Astrocyte (in vitro differentiated cells and primary cell): Measurements from ENCODE around the gene HSD11B1. TPM values are rescaled to one million over a fixed set of nuclear protein-coding genes. Genes with fewer than 3 reads are reported as not detected.
A peak's percentile ranks its signal among the peaks of the same experiment; 100 is the strongest.

Experiments used
- DNase-seq: peaks from one replicate; pipeline ENCODE4 v3.0.0-alpha.2; 2010; ENCODE audit warnings: low read depth
- FAIRE-seq: peaks from 2 replicates; lab custom pipeline; 2011; peaks lifted over from hg19 to GRCh38; lab: Jason Lieb, UNC
- H2AFZ ChIP-seq: 2 replicates; pipeline ENCODE4 v1.6.0; 2012; ENCODE audit warnings: low read depth, low read length, inconsistent platforms
- H3K27ac ChIP-seq: 2 replicates; pipeline ENCODE4 v1.5.1; 2011; ENCODE audit warnings: low read depth, low read length, inconsistent platforms
- H3K27me3 ChIP-seq: 2 replicates; pipeline ENCODE4 v1.6.0; 2011; ENCODE audit warnings: low read length, inconsistent platforms; ENCODE audit not compliant: insufficient read depth
- H3K36me3 ChIP-seq: 2 replicates; pipeline ENCODE4 v1.5.1; 2011; ENCODE audit warnings: low read length, inconsistent platforms; ENCODE audit not compliant: insufficient read depth
- H3K4me1 ChIP-seq: 2 replicates; pipeline ENCODE4 v1.5.1; 2011; ENCODE audit warnings: low read length, inconsistent platforms; ENCODE audit not compliant: insufficient read depth
- H3K4me2 ChIP-seq: 2 replicates; pipeline ENCODE4 v1.6.0; 2012; ENCODE audit warnings: low read length, inconsistent platforms
- H3K4me3 ChIP-seq: 2 replicates; pipeline ENCODE4 v1.5.1; 2011; ENCODE audit warnings: low read depth, mild to moderate bottlenecking, low read length, inconsistent platforms; ENCODE audit not compliant: insufficient read depth
- H3K79me2 ChIP-seq: 2 replicates; pipeline ENCODE4 v1.6.0; 2012; ENCODE audit warnings: mild to moderate bottlenecking, low read length, inconsistent platforms; ENCODE audit not compliant: insufficient read depth
- H3K9ac ChIP-seq: 2 replicates; pipeline ENCODE4 v1.6.0; 2012; ENCODE audit warnings: mild to moderate bottlenecking, low read length, inconsistent platforms
- H3K9me3 ChIP-seq: 2 replicates; pipeline ENCODE4 v1.5.1; 2012; ENCODE audit warnings: low read depth, mild to moderate bottlenecking, low read length, inconsistent platforms; ENCODE audit not compliant: insufficient read depth
- H4K20me1 ChIP-seq: 2 replicates; pipeline ENCODE4 v1.6.0; 2012; ENCODE audit warnings: low read length, inconsistent platforms; ENCODE audit not compliant: insufficient read depth
- H3K27ac Mint-ChIP-seq: one replicate; pipeline ENCODE4 v1.8.0; 2021; ENCODE audit warnings: mild to moderate bottlenecking, mixed read lengths; ENCODE audit not compliant: unreplicated experiment
- H3K27me3 Mint-ChIP-seq: one replicate; pipeline ENCODE4 v1.8.0; 2021; ENCODE audit warnings: low read depth, mixed read lengths; ENCODE audit not compliant: unreplicated experiment
- H3K36me3 Mint-ChIP-seq: one replicate; pipeline ENCODE4 v1.8.0; 2021; ENCODE audit warnings: low read depth, mixed read lengths; ENCODE audit not compliant: unreplicated experiment
- H3K4me1 Mint-ChIP-seq: one replicate; pipeline ENCODE4 v1.8.0; 2021; ENCODE audit warnings: low read depth, mixed read lengths; ENCODE audit not compliant: unreplicated experiment
- H3K4me3 Mint-ChIP-seq: one replicate; pipeline ENCODE4 v1.8.0; 2021; ENCODE audit warnings: mild to moderate bottlenecking, moderate library complexity, mixed read lengths; ENCODE audit not compliant: unreplicated experiment
- H3K9me3 Mint-ChIP-seq: one replicate; pipeline ENCODE4 v1.8.0; 2021; ENCODE audit warnings: mild to moderate bottlenecking, mixed read lengths; ENCODE audit not compliant: unreplicated experiment
- CTCF ChIP-seq: IDR thresholded peaks from 2 replicates; pipeline ENCODE4 v1.5.1; 2011; ENCODE audit warnings: low read depth, mild to moderate bottlenecking, inconsistent platforms, low read length, moderate library complexity; ENCODE audit not compliant: insufficient read depth
- EZH2 ChIP-seq: IDR thresholded peaks from 2 replicates; pipeline ENCODE4 v1.6.1; 2012; ENCODE audit warnings: mild to moderate bottlenecking, low read length, inconsistent platforms; ENCODE audit not compliant: insufficient read depth
- total RNA-seq: library from RNA; stranded (reverse); gene quantifications from 2 replicates; pipeline ENCODE4 v1.2.1, GENCODE V29; 2021

Gene HSD11B1
- total RNA-seq, 1 donor from 2014 or later = not detected

DNA sequence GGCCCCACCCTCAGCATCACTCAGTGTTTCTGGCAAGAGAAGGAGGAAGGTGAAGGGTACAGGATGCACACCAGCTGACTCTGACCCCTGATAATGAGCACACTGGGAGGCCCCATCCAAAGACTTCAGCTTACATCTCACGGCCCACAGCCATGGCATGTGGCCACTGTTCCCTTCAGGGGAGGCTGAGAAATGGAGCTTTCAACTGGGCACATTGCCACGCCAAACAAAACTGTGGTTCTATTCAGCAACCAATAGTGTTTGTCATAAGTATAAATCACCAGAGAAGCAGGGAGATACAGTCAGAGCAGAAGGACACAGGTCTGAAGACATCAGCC lies 38.5 kb downstream of the HSD11B1 start:
- peak; percentile 67 for DNase-seq
- H3K4me2 ChIP-seq = no peak overlapping the region
- H3K36me3 ChIP-seq = no peaks in the 10 kb centered on the region
- FAIRE-seq = peak; percentile 9
- H3K9ac ChIP-seq = no peak overlapping the region
- no peaks in the 10 kb centered on the region for H3K9me3 ChIP-seq
- H4K20me1 ChIP-seq = no peaks in the 10 kb centered on the region
- no peaks in the 10 kb centered on the region for H3K36me3 Mint-ChIP-seq
- no peak for TF ChIP-seq CTCF
- TF ChIP-seq EZH2 = no peak
- H3K9me3 Mint-ChIP-seq = peaks cover 2% of the 10 kb centered on the region
- peaks cover 27% of the 10 kb centered on the region for H3K27me3 Mint-ChIP-seq
- no peaks in the 10 kb centered on the region for H3K79me2 ChIP-seq
- H3K4me1 ChIP-seq = peaks cover 16% of the 10 kb centered on the region
- H3K4me3 ChIP-seq = no peak overlapping the region
- H3K27ac ChIP-seq = peak overlapping the region; percentile 3
- no peaks in the 10 kb centered on the region for H3K27me3 ChIP-seq
- H3K4me1 Mint-ChIP-seq = no peaks in the 10 kb centered on the region
- no peak overlapping the region for H3K27ac Mint-ChIP-seq
- no peak overlapping the region for H3K4me3 Mint-ChIP-seq
- H2AFZ ChIP-seq = no peak overlapping the region

GRCh38 chr1:209746451-209747165 lies 42.0 kb downstream of the HSD11B1 start:
- no peak overlapping the region for H3K27ac ChIP-seq
- H3K36me3 Mint-ChIP-seq = no peaks in the 10 kb centered on the region
- no peak overlapping the region for H3K4me3 Mint-ChIP-seq
- H3K4me1 Mint-ChIP-seq = no peaks in the 10 kb centered on the region
- peaks cover 16% of the 10 kb centered on the region for H3K4me1 ChIP-seq
- H3K9me3 ChIP-seq = no peaks in the 10 kb centered on the region
- no peak overlapping the region for H3K9ac ChIP-seq
- no peak overlapping the region for H3K4me3 ChIP-seq
- H4K20me1 ChIP-seq = no peaks in the 10 kb centered on the region
- no peak for TF ChIP-seq EZH2
- peaks cover 2% of the 10 kb centered on the region for H3K9me3 Mint-ChIP-seq
- H3K36me3 ChIP-seq = no peaks in the 10 kb centered on the region
- no peaks in the 10 kb centered on the region for H3K27me3 ChIP-seq
- no peak for FAIRE-seq
- H3K4me2 ChIP-seq = no peak overlapping the region
- no peaks in the 10 kb centered on the region for H3K79me2 ChIP-seq
- no peak overlapping the region for H3K27ac Mint-ChIP-seq
- DNase-seq = no peak
- H3K27me3 Mint-ChIP-seq = peaks cover 18% of the 10 kb centered on the region
- H2AFZ ChIP-seq = no peak overlapping the region

GRCh38 chr1:209747580-209748262 lies 43.1 kb downstream of the HSD11B1 start:
- Mint-ChIP-seq H3K36me3 (no peaks in the 10 kb centered on the region), H3K27me3 (peaks cover 9% of the 10 kb centered on the region), H3K4me3 (peak overlapping the region; percentile 73), H3K4me1 (no peaks in the 10 kb centered on the region), H3K27ac (peak overlapping the region; percentile 55), H3K9me3 (no peaks in the 10 kb centered on the region)
- no peak overlapping the region for H3K27ac ChIP-seq
- H3K4me3 ChIP-seq = peak overlapping the region; percentile 3
- H3K9me3 ChIP-seq = no peaks in the 10 kb centered on the region
- no peak for FAIRE-seq
- no peaks in the 10 kb centered on the region for H4K20me1 ChIP-seq
- no peaks in the 10 kb centered on the region for H3K79me2 ChIP-seq
- H3K9ac ChIP-seq = peak overlapping the region; percentile 14
- peaks cover 10% of the 10 kb centered on the region for H3K4me1 ChIP-seq
- no peaks in the 10 kb centered on the region for H3K36me3 ChIP-seq
- no peaks in the 10 kb centered on the region for H3K27me3 ChIP-seq
- DNase-seq = peak; percentile 79
- H3K4me2 ChIP-seq = peak overlapping the region; percentile 72
- TF ChIP-seq CTCF (peak; percentile 73), EZH2 (no peak)
- peak overlapping the region; percentile 53 for H2AFZ ChIP-seq
